Measurements from ENCODE around the gene CALR. TPM values are rescaled to one million over a fixed set of nuclear protein-coding genes. Genes with fewer than 3 reads are reported as not detected.

Gene CALR
- total and polyA plus RNA-seq, 2 donors (not counting 3 experiments of a cell fraction or from before 2014, with no cell fraction given): 1,135 to 1,636 TPM

DNA sequence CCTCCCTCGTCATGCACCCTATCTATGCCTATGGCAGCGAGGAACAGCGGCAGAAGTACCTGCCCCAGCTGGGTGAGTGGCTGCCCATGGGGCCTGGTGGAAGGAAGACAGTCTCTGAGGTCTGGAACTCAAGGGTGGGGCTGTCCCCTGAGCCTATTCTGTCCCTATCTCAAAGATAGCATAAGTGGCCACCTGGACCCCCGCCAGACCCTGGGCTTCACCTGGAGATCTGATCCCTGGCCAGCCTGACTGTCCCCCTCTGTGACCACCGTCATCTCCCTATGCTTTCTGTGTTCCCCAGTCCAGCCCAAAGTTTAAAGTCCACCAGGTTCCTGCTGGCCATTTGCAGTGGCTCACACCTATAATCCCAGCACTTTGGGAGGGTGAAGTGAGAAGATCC is 44.8 kb upstream of the CALR start:
- Histone ChIP-seq H3K9me3 (replicated peaks; ENCODE audit: control insufficient read depth, insufficient read depth, low read length) (no peaks in the 10 kb centered on the region), H3K9ac (replicated peaks; ENCODE audit: extremely low read depth, insufficient read depth, low read length) (no peak overlapping the region), H3K4me1 (ENCODE audit: control insufficient read depth, extremely low read depth, insufficient read depth, low read length) (peaks cover 10% of the 10 kb centered on the region), H4K20me1 (replicated peaks; ENCODE audit: control insufficient read depth, extremely low read depth, insufficient read depth, low read length) (no peaks in the 10 kb centered on the region), H3K4me3 (replicated peaks in 1 of 3; ENCODE audit: insufficient read depth in 1 of 3, low read depth in 1 of 3, low read length in 3 of 3) (no peak overlapping the region), H3K9me1 (replicated peaks; ENCODE audit: control insufficient read depth, extremely low read depth, insufficient read depth, low read length) (no peaks in the 10 kb centered on the region), H2AFZ (ENCODE audit: low read depth, low read length) (no peak overlapping the region), H3K36me3 (ENCODE audit: control insufficient read depth in 2 of 2, extremely low read depth in 1 of 2, insufficient read depth in 2 of 2, low read length in 2 of 2) (peaks cover 0 to 5% of the 10 kb centered on the region in 2 experiments), H3K4me2 (ENCODE audit: insufficient read depth, low read length) (no peak overlapping the region), H3K27me3 (ENCODE audit: control insufficient read depth in 2 of 2, insufficient read depth in 2 of 2, low read length in 2 of 2) (no peaks in the 10 kb centered on the region), H3K27ac (ENCODE audit: insufficient read depth, low read depth, low read length) (no peak overlapping the region), H3K79me2 (ENCODE audit: control insufficient read depth, insufficient read depth, low read length) (no peaks in the 10 kb centered on the region)
- POLR2A ChIA-PET: no interaction called here
- CTCF ChIA-PET: interaction anchor here (0.7 kb wide), 1 partner anchor 46 kb away, joined by 3 read pairs; no protein-coding TSS in a partner anchor
- DNase-seq (ENCODE audit: low read depth, low spot score): no peak
- FAIRE-seq: no peak
- dilution Hi-C loops (cut with MboI; ENCODE audit: extremely low pct_ligation_motif_present, low sequenced_read_pairs) (no loop called here), intact Hi-C loops (cut with micrococcal nuclease) (no loop called here)
- BruUV-seq (replicated peaks): no TSS peak
- TF ChIP-seq MYC (IDR thresholded peaks at IDR 0.05; ENCODE audit: low read depth, low read length): no peak
- TF ChIP-seq GATA2 (IDR thresholded peaks at IDR 0.05; ENCODE audit: insufficient read depth, insufficient read length, low read depth, low read length): no peak
- no peak for TF ChIP-seq POLR2A (IDR thresholded peaks at IDR 0.05; ENCODE audit: low read depth, low read length)
- TF ChIP-seq, protein P1, sequence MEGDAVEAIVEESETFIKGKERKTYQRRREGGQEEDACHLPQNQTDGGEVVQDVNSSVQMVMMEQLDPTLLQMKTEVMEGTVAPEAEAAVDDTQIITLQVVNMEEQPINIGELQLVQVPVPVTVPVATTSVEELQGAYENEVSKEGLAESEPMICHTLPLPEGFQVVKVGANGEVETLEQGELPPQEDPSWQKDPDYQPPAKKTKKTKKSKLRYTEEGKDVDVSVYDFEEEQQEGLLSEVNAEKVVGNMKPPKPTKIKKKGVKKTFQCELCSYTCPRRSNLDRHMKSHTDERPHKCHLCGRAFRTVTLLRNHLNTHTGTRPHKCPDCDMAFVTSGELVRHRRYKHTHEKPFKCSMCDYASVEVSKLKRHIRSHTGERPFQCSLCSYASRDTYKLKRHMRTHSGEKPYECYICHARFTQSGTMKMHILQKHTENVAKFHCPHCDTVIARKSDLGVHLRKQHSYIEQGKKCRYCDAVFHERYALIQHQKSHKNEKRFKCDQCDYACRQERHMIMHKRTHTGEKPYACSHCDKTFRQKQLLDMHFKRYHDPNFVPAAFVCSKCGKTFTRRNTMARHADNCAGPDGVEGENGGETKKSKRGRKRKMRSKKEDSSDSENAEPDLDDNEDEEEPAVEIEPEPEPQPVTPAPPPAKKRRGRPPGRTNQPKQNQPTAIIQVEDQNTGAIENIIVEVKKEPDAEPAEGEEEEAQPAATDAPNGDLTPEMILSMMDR (IDR thresholded peaks at IDR 0.05; ENCODE audit: extremely low read depth in 1 of 2, insufficient read depth in 1 of 2, low read depth in 1 of 2, low read length in 2 of 2): no peak
- TF ChIP-seq POLR2AphosphoS5 (IDR thresholded peaks at IDR 0.05; ENCODE audit: insufficient read depth, low read depth, low read length): no peak
- TF ChIP-seq FOS (IDR thresholded peaks at IDR 0.05; ENCODE audit: borderline replicate concordance, insufficient read depth, low read length): no peak
- no peak for TF ChIP-seq JUN (IDR thresholded peaks at IDR 0.05; ENCODE audit: borderline replicate concordance, insufficient read depth, insufficient read length, low read depth)
- TF ChIP-seq, protein P2, sequence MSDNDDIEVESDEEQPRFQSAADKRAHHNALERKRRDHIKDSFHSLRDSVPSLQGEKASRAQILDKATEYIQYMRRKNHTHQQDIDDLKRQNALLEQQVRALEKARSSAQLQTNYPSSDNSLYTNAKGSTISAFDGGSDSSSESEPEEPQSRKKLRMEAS (IDR thresholded peaks at IDR 0.05; ENCODE audit: insufficient read depth, insufficient read length): no peak
- TF ChIP-seq EZH2 (IDR thresholded peaks at IDR 0.05; ENCODE audit: borderline replicate concordance, low read depth, low read length, severe bottlenecking): no peak

All from endothelial cell of umbilical vein (primary cell).